Transverse colon (tissue), 3 donors: ENCODE measurements around the gene MBTPS2.

Experiments used
- CTCF ChIP-seq, 5 experiments: fragments of 200-600 bp in 3 of 5; fragments of 450-650 bp in 2 of 5; sonication (generic) in 3 of 5; IDR thresholded peaks; 1 replicate in 2 of 5; 2 replicates in 3 of 5; pipeline ENCODE4 v1.5.1; 2016 to 2017; ENCODE audit warnings: antibody characterized with exemption in 5 of 5, inconsistent platforms in 3 of 5, mild to moderate bottlenecking in 2 of 5, moderate library complexity in 1 of 5
- EP300 ChIP-seq: sonication (generic); formaldehyde crosslinking; IDR thresholded peaks from one replicate; pipeline ENCODE4 v1.6.1; 2017; ENCODE audit warnings: antibody characterized with exemption, low read depth
- POLR2A ChIP-seq: fragments of 450-650 bp; IDR thresholded peaks from one replicate; pipeline ENCODE4 v1.6.1; 2016; ENCODE audit warnings: antibody characterized with exemption, mild to moderate bottlenecking, moderate library complexity

GRCh38 chrX:21912220-21912619 is 72.8 kb downstream of the MBTPS2 start:
- TF ChIP-seq CTCF (IDR thresholded peaks at IDR 0.05) (no peak), POLR2A (no peak), EP300 (no peak)
